ENCODE results near the gene HOXB9. TPM values are rescaled to one million over a fixed set of nuclear protein-coding genes. Genes with fewer than 3 reads are reported as not detected.
A peak's percentile ranks its signal among the peaks of the same experiment; 100 is the strongest.

Gene HOXB9
- total and polyA plus RNA-seq, 4 donors = 0.33 to 0.75 (median 0.39) TPM; not detected in 1

GRCh38 chr17:48596735-48597527 lies 29.2 kb downstream of the HOXB9 start:
- no peaks in the 10 kb centered on the region for H3K27me3 ChIP-seq (ENCODE audit: control insufficient read depth in 1 of 2, insufficient read depth in 2 of 2, low read length in 1 of 2)
- H3K4me3 ChIP-seq (ENCODE audit: low read length in 2 of 2) = peak overlapping the region in 1 of 2 donors; percentile 54
- H3K36me3 ChIP-seq (ENCODE audit: control insufficient read depth in 1 of 2, insufficient read depth in 2 of 2, low read length in 1 of 2) = no peaks in the 10 kb centered on the region
- intact Hi-C loops (cut with DNase I) = loop anchor here (5.0 to 10.0 kb wide), 2 partner anchors 260 to 572 kb away; no protein-coding TSS in a partner anchor
- no peak for DNase-seq
- 54 to 81% methylated on average over 22 to 26 of the region's 26 CpGs for WGBS, 2 donors
- ATAC-seq (ENCODE audit: low FRiP score) = no peak
- H3K9me3 ChIP-seq (ENCODE audit: control insufficient read depth, low read length) = no peaks in the 10 kb centered on the region
- no peak overlapping the region for H3K27ac ChIP-seq (ENCODE audit: low read depth in 1 of 2, low read length in 2 of 2)
- no peaks in the 10 kb centered on the region for H3K4me1 ChIP-seq (ENCODE audit: control insufficient read depth in 1 of 2, insufficient read depth in 2 of 2, low read length in 2 of 2)

- H3K27me3 ChIP-seq (ENCODE audit: control insufficient read depth in 1 of 2, insufficient read depth in 2 of 2, low read length in 1 of 2) = no peaks in the 10 kb centered on the region
- 62 to 89% methylated on average over 53 to 54 of the region's 54 CpGs for WGBS, 2 donors
- DNase-seq = no peak
- ATAC-seq (ENCODE audit: low FRiP score) = no peak
- no peaks in the 10 kb centered on the region for H3K9me3 ChIP-seq (ENCODE audit: control insufficient read depth, low read length)
- H3K27ac ChIP-seq (ENCODE audit: low read depth in 1 of 2, low read length in 2 of 2) = no peak overlapping the region
- H3K4me1 ChIP-seq (ENCODE audit: control insufficient read depth in 1 of 2, insufficient read depth in 2 of 2, low read length in 2 of 2) = no peaks in the 10 kb centered on the region
- intact Hi-C loops (cut with DNase I) = loop anchor here (2.0 to 10.0 kb wide), 3 partner anchors 103 to 571 kb away; no protein-coding TSS in a partner anchor
- no peak overlapping the region for H3K4me3 ChIP-seq (ENCODE audit: low read length in 2 of 2)
- no peaks in the 10 kb centered on the region for H3K36me3 ChIP-seq (ENCODE audit: control insufficient read depth in 1 of 2, insufficient read depth in 2 of 2, low read length in 1 of 2)
Measured at GRCh38 chr17:48596000-48596734, 30.0 kb downstream of the HOXB9 start.

- no peaks in the 10 kb centered on the region for H3K27me3 ChIP-seq (ENCODE audit: control insufficient read depth in 1 of 2, insufficient read depth in 2 of 2, low read length in 1 of 2)
- intact Hi-C loops (cut with DNase I) = loop anchor here (2.0 to 10.0 kb wide), 3 partner anchors 103 to 571 kb away; no protein-coding TSS in a partner anchor
- H3K4me3 ChIP-seq (ENCODE audit: low read length in 2 of 2) = no peak overlapping the region
- H3K4me1 ChIP-seq (ENCODE audit: control insufficient read depth in 1 of 2, insufficient read depth in 2 of 2, low read length in 2 of 2) = no peaks in the 10 kb centered on the region
- H3K36me3 ChIP-seq (ENCODE audit: control insufficient read depth in 1 of 2, insufficient read depth in 2 of 2, low read length in 1 of 2) = no peaks in the 10 kb centered on the region
- DNase-seq = no peak
- no peaks in the 10 kb centered on the region for H3K9me3 ChIP-seq (ENCODE audit: control insufficient read depth, low read length)
- ATAC-seq (ENCODE audit: low FRiP score) = no peak
- WGBS, 2 donors = 71 to 95% methylated on average over 25 of the region's 25 CpGs
- no peak overlapping the region for H3K27ac ChIP-seq (ENCODE audit: low read depth in 1 of 2, low read length in 2 of 2)
Measured at GRCh38 chr17:48595278-48595999, 30.7 kb downstream of the HOXB9 start.

GRCh38 chr17:48594538-48595277 lies 31.4 kb downstream of the HOXB9 start:
- 77 to 95% methylated on average over 24 to 25 of the region's 25 CpGs for WGBS, 2 donors
- DNase-seq = no peak
- Histone ChIP-seq H3K36me3 (ENCODE audit: control insufficient read depth in 1 of 2, insufficient read depth in 2 of 2, low read length in 1 of 2) (no peaks in the 10 kb centered on the region), H3K4me1 (ENCODE audit: control insufficient read depth in 1 of 2, insufficient read depth in 2 of 2, low read length in 2 of 2) (no peaks in the 10 kb centered on the region), H3K27me3 (ENCODE audit: control insufficient read depth in 1 of 2, insufficient read depth in 2 of 2, low read length in 1 of 2) (no peaks in the 10 kb centered on the region), H3K9me3 (ENCODE audit: control insufficient read depth, low read length) (no peaks in the 10 kb centered on the region), H3K4me3 (ENCODE audit: low read length in 2 of 2) (no peak overlapping the region), H3K27ac (ENCODE audit: low read depth in 1 of 2, low read length in 2 of 2) (no peak overlapping the region)
- intact Hi-C loops (cut with DNase I) = loop anchor here (2.0 to 10.0 kb wide), 4 partner anchors 102 to 570 kb away; no protein-coding TSS in a partner anchor
- no peak for ATAC-seq (ENCODE audit: low FRiP score)

DNA sequence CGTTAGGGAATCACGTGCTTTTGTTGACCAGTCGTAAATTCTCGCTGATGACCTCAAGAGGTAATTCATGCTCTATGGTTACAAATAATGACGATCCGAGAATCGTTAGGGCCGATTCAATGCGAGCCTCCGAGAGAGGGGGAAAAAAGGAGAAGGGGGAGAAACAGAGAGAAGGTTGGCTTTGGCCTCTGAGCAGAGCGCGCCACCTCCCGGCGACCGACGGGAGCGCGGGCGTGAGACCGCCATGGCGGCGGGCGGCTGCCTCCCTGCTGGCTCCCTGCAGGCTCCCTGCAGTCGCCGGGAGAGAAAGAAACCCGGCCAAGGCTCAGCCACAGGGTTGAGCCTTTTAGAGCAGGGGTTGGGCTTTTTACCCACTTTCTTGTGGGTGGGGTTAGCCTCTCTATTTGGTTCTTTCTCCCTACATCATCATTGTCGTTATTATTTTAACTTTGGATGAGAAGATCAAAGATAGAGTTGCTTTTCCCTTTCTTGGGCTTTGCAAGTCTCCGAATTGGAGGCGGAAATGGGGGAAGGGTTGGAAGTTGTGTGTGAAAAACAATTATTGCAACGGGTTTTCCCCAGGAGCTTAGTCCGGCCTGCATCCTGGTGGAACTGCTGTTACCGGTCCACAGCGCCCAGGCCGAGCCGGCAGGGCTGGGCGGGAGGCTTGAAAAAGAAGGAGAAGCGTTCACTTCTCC lies 32.2 kb downstream of the HOXB9 start:
- Histone ChIP-seq H3K4me3 (ENCODE audit: low read length in 2 of 2) (no peak overlapping the region), H3K9me3 (ENCODE audit: control insufficient read depth, low read length) (no peaks in the 10 kb centered on the region), H3K27me3 (ENCODE audit: control insufficient read depth in 1 of 2, insufficient read depth in 2 of 2, low read length in 1 of 2) (no peaks in the 10 kb centered on the region), H3K27ac (ENCODE audit: low read depth in 1 of 2, low read length in 2 of 2) (no peak overlapping the region), H3K36me3 (ENCODE audit: control insufficient read depth in 1 of 2, insufficient read depth in 2 of 2, low read length in 1 of 2) (no peaks in the 10 kb centered on the region), H3K4me1 (ENCODE audit: control insufficient read depth in 1 of 2, insufficient read depth in 2 of 2, low read length in 2 of 2) (no peaks in the 10 kb centered on the region)
- ATAC-seq (ENCODE audit: low FRiP score) = peak; percentile 88
- peak; percentile 88 to 95 for DNase-seq
- WGBS, 2 donors = 20 to 23% methylated on average over 37 of the region's 37 CpGs
- intact Hi-C loops (cut with DNase I) = loop anchor here (2.0 to 10.0 kb wide), 3 partner anchors 101 to 569 kb away; no protein-coding TSS in a partner anchor

DNA sequence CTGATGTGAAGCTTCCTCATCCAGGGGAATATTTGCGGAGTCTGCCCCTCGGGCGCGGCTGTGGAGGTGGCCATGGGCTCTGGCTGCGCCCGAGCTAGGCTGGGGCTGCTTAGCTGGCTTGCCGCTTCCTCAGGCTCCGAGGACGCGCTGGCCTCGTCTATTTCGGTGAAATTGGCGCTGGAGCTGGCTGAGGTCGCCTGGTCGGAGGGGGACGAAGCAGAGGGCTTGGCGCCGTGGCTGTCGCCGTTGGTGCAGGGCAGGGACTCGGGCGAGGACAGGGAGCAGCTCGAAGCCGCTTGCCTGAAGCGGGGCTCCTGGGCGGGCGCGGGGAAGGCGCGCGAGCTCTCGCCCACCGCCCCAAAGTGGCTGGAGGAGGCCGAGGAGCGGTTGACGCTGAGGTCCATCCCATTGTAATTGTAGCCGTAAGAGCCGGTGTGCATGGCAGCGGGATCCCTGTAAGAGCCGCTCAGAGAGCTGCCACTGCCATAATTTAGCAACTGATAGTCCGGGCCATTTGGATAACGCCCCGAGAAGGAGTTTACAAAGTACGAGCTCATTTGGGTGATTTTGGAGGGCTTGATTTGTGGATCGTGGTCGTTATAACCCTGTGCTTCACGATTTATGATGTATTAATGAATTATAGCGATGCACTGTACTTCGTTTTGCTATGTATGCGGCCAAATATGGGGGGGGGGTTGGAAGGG lies 32.9 kb downstream of the HOXB9 start, which contains the start of gene HOXB5:
Gene HOXB5 (minus strand): TSS at position 654 of the 704 bp plus-strand sequence. CDS start 97 bp downstream, at position 557.
- H3K4me1 ChIP-seq (ENCODE audit: control insufficient read depth in 1 of 2, insufficient read depth in 2 of 2, low read length in 2 of 2) = no peaks in the 10 kb centered on the region
- intact Hi-C loops (cut with DNase I) = loop anchor here (2.0 to 10.0 kb wide), 3 partner anchors 100 to 568 kb away; no protein-coding TSS in a partner anchor
- no peaks in the 10 kb centered on the region for H3K27me3 ChIP-seq (ENCODE audit: control insufficient read depth in 1 of 2, insufficient read depth in 2 of 2, low read length in 1 of 2)
- no peak within 1 kb of the TSS for H3K4me3 ChIP-seq (ENCODE audit: low read length in 2 of 2)
- WGBS, 2 donors = 31 to 37% methylated on average over 47 to 50 of the region's 50 CpGs
- H3K27ac ChIP-seq (ENCODE audit: low read depth in 1 of 2, low read length in 2 of 2) = no peak within 1 kb of the TSS
- peak in 1 of 2 donors; percentile 82 for DNase-seq
- no peak for ATAC-seq (ENCODE audit: low FRiP score)
- no peaks in the 10 kb centered on the region for H3K9me3 ChIP-seq (ENCODE audit: control insufficient read depth, low read length)
- no peaks in the 10 kb centered on the region for H3K36me3 ChIP-seq (ENCODE audit: control insufficient read depth in 1 of 2, insufficient read depth in 2 of 2, low read length in 1 of 2)

GRCh38 chr17:48592577-48592976 lies 33.6 kb downstream of the HOXB9 start:
- WGBS, 2 donors = 65 to 85% methylated on average over 14 of the region's 14 CpGs
- Histone ChIP-seq H3K4me3 (ENCODE audit: low read length in 2 of 2) (no peak overlapping the region), H3K9me3 (ENCODE audit: control insufficient read depth, low read length) (no peaks in the 10 kb centered on the region), H3K27ac (ENCODE audit: low read depth in 1 of 2, low read length in 2 of 2) (no peak overlapping the region), H3K36me3 (ENCODE audit: control insufficient read depth in 1 of 2, insufficient read depth in 2 of 2, low read length in 1 of 2) (no peaks in the 10 kb centered on the region), H3K4me1 (ENCODE audit: control insufficient read depth in 1 of 2, insufficient read depth in 2 of 2, low read length in 2 of 2) (no peaks in the 10 kb centered on the region), H3K27me3 (ENCODE audit: control insufficient read depth in 1 of 2, insufficient read depth in 2 of 2, low read length in 1 of 2) (no peaks in the 10 kb centered on the region)
- DNase-seq = no peak
- intact Hi-C loops (cut with DNase I) = loop anchor here (2.0 to 10.0 kb wide), 3 partner anchors 100 to 568 kb away; no protein-coding TSS in a partner anchor
- no peak for ATAC-seq (ENCODE audit: low FRiP score)
